ENCODE measurements around the gene GAD2. TPM values are rescaled to one million over a fixed set of nuclear protein-coding genes. Genes with fewer than 3 reads are reported as not detected.

Gene GAD2
- total RNA-seq, 2 experiments from 2014 or later, result not detected

- CTCF ChIA-PET, result no interaction called here
- no peaks in the 10 kb centered on the region for H3K36me3 Mint-ChIP-seq (ENCODE audit: low read depth)
- H3K27ac Mint-ChIP-seq, result no peak overlapping the region
- H3K4me3 Mint-ChIP-seq, result no peak overlapping the region
- H3K9me3 Mint-ChIP-seq, result no peaks in the 10 kb centered on the region
- intact Hi-C loops (cut with micrococcal nuclease), result no loop called here
- no peaks in the 10 kb centered on the region for H3K4me1 Mint-ChIP-seq (ENCODE audit: low read depth)
- no peak for DNase-seq
- peaks cover 2% of the 10 kb centered on the region for H3K27me3 Mint-ChIP-seq (ENCODE audit: low read depth)
These were observed 75.3 kb downstream of the GAD2 start for GRCh38 chr10:26291721-26292480.

GRCh38 chr10:26296360-26296759 lies 79.8 kb downstream of the GAD2 start:
- no peaks in the 10 kb centered on the region for H3K4me1 Mint-ChIP-seq (ENCODE audit: low read depth)
- intact Hi-C loops (cut with micrococcal nuclease), result no loop called here
- H3K27ac Mint-ChIP-seq, result no peak overlapping the region
- H3K4me3 Mint-ChIP-seq, result no peak overlapping the region
- peaks cover 2% of the 10 kb centered on the region for H3K27me3 Mint-ChIP-seq (ENCODE audit: low read depth)
- no peaks in the 10 kb centered on the region for H3K36me3 Mint-ChIP-seq (ENCODE audit: low read depth)
- CTCF ChIA-PET, result no interaction called here
- no peaks in the 10 kb centered on the region for H3K9me3 Mint-ChIP-seq
- no peak for DNase-seq

- no peak overlapping the region for H3K4me3 Mint-ChIP-seq
- no peaks in the 10 kb centered on the region for H3K4me1 Mint-ChIP-seq (ENCODE audit: low read depth)
- DNase-seq, result no peak
- H3K27ac Mint-ChIP-seq, result no peak overlapping the region
- no peaks in the 10 kb centered on the region for H3K27me3 Mint-ChIP-seq (ENCODE audit: low read depth)
- no peaks in the 10 kb centered on the region for H3K9me3 Mint-ChIP-seq
- intact Hi-C loops (cut with micrococcal nuclease), result no loop called here
- no peaks in the 10 kb centered on the region for H3K36me3 Mint-ChIP-seq (ENCODE audit: low read depth)
- CTCF ChIA-PET, result no interaction called here
These were observed 83.4 kb downstream of the GAD2 start for GRCh38 chr10:26300001-26300400.

GRCh38 chr10:26303366-26303765 lies 86.8 kb downstream of the GAD2 start:
- no peak for DNase-seq
- intact Hi-C loops (cut with micrococcal nuclease), result no loop called here
- CTCF ChIA-PET, result no interaction called here
- no peaks in the 10 kb centered on the region for H3K9me3 Mint-ChIP-seq
- no peak overlapping the region for H3K4me3 Mint-ChIP-seq
- H3K27ac Mint-ChIP-seq, result no peak overlapping the region
- no peaks in the 10 kb centered on the region for H3K4me1 Mint-ChIP-seq (ENCODE audit: low read depth)
- no peaks in the 10 kb centered on the region for H3K36me3 Mint-ChIP-seq (ENCODE audit: low read depth)
- no peaks in the 10 kb centered on the region for H3K27me3 Mint-ChIP-seq (ENCODE audit: low read depth)

GRCh38 chr10:26310361-26310760 lies 93.8 kb downstream of the GAD2 start:
- no peak overlapping the region for H3K4me3 Mint-ChIP-seq
- H3K36me3 Mint-ChIP-seq (ENCODE audit: low read depth), result no peaks in the 10 kb centered on the region
- no peak for DNase-seq
- no peaks in the 10 kb centered on the region for H3K4me1 Mint-ChIP-seq (ENCODE audit: low read depth)
- intact Hi-C loops (cut with micrococcal nuclease), result no loop called here
- peaks cover 10% of the 10 kb centered on the region for H3K27me3 Mint-ChIP-seq (ENCODE audit: low read depth)
- CTCF ChIA-PET, result no interaction called here
- H3K9me3 Mint-ChIP-seq, result no peaks in the 10 kb centered on the region
- no peak overlapping the region for H3K27ac Mint-ChIP-seq

GRCh38 chr10:26311383-26311940 lies 94.9 kb downstream of the GAD2 start:
- no peaks in the 10 kb centered on the region for H3K4me1 Mint-ChIP-seq (ENCODE audit: low read depth)

GRCh38 chr10:26314265-26315013 lies 97.9 kb downstream of the GAD2 start:
- H3K36me3 Mint-ChIP-seq (ENCODE audit: low read depth), result no peaks in the 10 kb centered on the region
- no peak for DNase-seq
- CTCF ChIA-PET, result interaction anchor here (0.7 to 1.1 kb wide), 2 partner anchors 13 to 44 kb away, joined by 3 read pairs; no protein-coding TSS in a partner anchor
- no peaks in the 10 kb centered on the region for H3K9me3 Mint-ChIP-seq
- peaks cover 12% of the 10 kb centered on the region for H3K27me3 Mint-ChIP-seq (ENCODE audit: low read depth)
- no peak overlapping the region for H3K4me3 Mint-ChIP-seq
- no peaks in the 10 kb centered on the region for H3K4me1 Mint-ChIP-seq (ENCODE audit: low read depth)
- intact Hi-C loops (cut with micrococcal nuclease), result no loop called here
- no peak overlapping the region for H3K27ac Mint-ChIP-seq

More at GRCh38 chr10:26311383-26311940, 94.9 kb downstream of the GAD2 start:
- H3K36me3 Mint-ChIP-seq (ENCODE audit: low read depth), result no peaks in the 10 kb centered on the region
- H3K9me3 Mint-ChIP-seq, result no peaks in the 10 kb centered on the region
- peaks cover 10% of the 10 kb centered on the region for H3K27me3 Mint-ChIP-seq (ENCODE audit: low read depth)
- intact Hi-C loops (cut with micrococcal nuclease), result no loop called here
- no peak overlapping the region for H3K4me3 Mint-ChIP-seq
- CTCF ChIA-PET, result no interaction called here
- no peak overlapping the region for H3K27ac Mint-ChIP-seq
- DNase-seq, result no peak

- H3K9me3 Mint-ChIP-seq, result no peaks in the 10 kb centered on the region
- intact Hi-C loops (cut with micrococcal nuclease), result no loop called here
- no peaks in the 10 kb centered on the region for H3K4me1 Mint-ChIP-seq (ENCODE audit: low read depth)
- CTCF ChIA-PET, result no interaction called here
- no peak for DNase-seq
- H3K27me3 Mint-ChIP-seq (ENCODE audit: low read depth), result peaks cover 2% of the 10 kb centered on the region
- H3K36me3 Mint-ChIP-seq (ENCODE audit: low read depth), result no peaks in the 10 kb centered on the region
- no peak overlapping the region for H3K27ac Mint-ChIP-seq
- H3K4me3 Mint-ChIP-seq, result no peak overlapping the region
These were observed 102.1 kb downstream of the GAD2 start for GRCh38 chr10:26318672-26319071.

- Mint-ChIP-seq H3K27me3 (ENCODE audit: low read depth) (peaks cover 2% of the 10 kb centered on the region), H3K4me1 (ENCODE audit: low read depth) (no peaks in the 10 kb centered on the region), H3K4me3 (no peak overlapping the region), H3K36me3 (ENCODE audit: low read depth) (no peaks in the 10 kb centered on the region), H3K27ac (no peak overlapping the region), H3K9me3 (peaks cover 4% of the 10 kb centered on the region)
- CTCF ChIA-PET, result no interaction called here
- no peak for DNase-seq
- intact Hi-C loops (cut with micrococcal nuclease), result no loop called here
These were observed 106.6 kb downstream of the GAD2 start for GRCh38 chr10:26323219-26323618.

GRCh38 chr10:26326851-26327250 lies 110.3 kb downstream of the GAD2 start:
- Mint-ChIP-seq H3K4me1 (ENCODE audit: low read depth) (no peaks in the 10 kb centered on the region), H3K27me3 (ENCODE audit: low read depth) (no peaks in the 10 kb centered on the region), H3K27ac (no peak overlapping the region), H3K36me3 (ENCODE audit: low read depth) (no peaks in the 10 kb centered on the region), H3K4me3 (no peak overlapping the region), H3K9me3 (peaks cover 4% of the 10 kb centered on the region)
- no peak for DNase-seq
- CTCF ChIA-PET, result no interaction called here
- intact Hi-C loops (cut with micrococcal nuclease), result no loop called here

- no peak for DNase-seq
- CTCF ChIA-PET, result interaction anchor here (0.8 to 1.0 kb wide), 2 partner anchors 13 to 90 kb away, joined by 3 to 4 read pairs; no protein-coding TSS in a partner anchor
- Mint-ChIP-seq H3K27me3 (ENCODE audit: low read depth) (no peaks in the 10 kb centered on the region), H3K4me3 (no peak overlapping the region), H3K4me1 (ENCODE audit: low read depth) (no peaks in the 10 kb centered on the region), H3K9me3 (peaks cover 4% of the 10 kb centered on the region), H3K27ac (no peak overlapping the region), H3K36me3 (ENCODE audit: low read depth) (no peaks in the 10 kb centered on the region)
- intact Hi-C loops (cut with micrococcal nuclease), result no loop called here
These were observed 111.2 kb downstream of the GAD2 start for GRCh38 chr10:26327811-26328210.

- Mint-ChIP-seq H3K9me3 (peaks cover 4% of the 10 kb centered on the region), H3K36me3 (ENCODE audit: low read depth) (no peaks in the 10 kb centered on the region), H3K27ac (no peak overlapping the region), H3K4me3 (no peak overlapping the region), H3K27me3 (ENCODE audit: low read depth) (no peaks in the 10 kb centered on the region), H3K4me1 (ENCODE audit: low read depth) (peaks cover 6% of the 10 kb centered on the region)
- intact Hi-C loops (cut with micrococcal nuclease), result no loop called here
- no peak for DNase-seq
- CTCF ChIA-PET, result interaction anchor here (0.6 to 1.2 kb wide), 3 partner anchors 90 to 234 kb away, joined by 3 read pairs; no protein-coding TSS in a partner anchor
These were observed 114.8 kb downstream of the GAD2 start for GRCh38 chr10:26331371-26331770.
